SK-N-DZ (cell line): ENCODE data around the gene BBLN.

Experiments used
- DNase-seq: peaks from one replicate; pipeline ENCODE4 v3.0.0-alpha.2; 2015; ENCODE audit warnings: low spot score

The BBLN gene

DNA sequence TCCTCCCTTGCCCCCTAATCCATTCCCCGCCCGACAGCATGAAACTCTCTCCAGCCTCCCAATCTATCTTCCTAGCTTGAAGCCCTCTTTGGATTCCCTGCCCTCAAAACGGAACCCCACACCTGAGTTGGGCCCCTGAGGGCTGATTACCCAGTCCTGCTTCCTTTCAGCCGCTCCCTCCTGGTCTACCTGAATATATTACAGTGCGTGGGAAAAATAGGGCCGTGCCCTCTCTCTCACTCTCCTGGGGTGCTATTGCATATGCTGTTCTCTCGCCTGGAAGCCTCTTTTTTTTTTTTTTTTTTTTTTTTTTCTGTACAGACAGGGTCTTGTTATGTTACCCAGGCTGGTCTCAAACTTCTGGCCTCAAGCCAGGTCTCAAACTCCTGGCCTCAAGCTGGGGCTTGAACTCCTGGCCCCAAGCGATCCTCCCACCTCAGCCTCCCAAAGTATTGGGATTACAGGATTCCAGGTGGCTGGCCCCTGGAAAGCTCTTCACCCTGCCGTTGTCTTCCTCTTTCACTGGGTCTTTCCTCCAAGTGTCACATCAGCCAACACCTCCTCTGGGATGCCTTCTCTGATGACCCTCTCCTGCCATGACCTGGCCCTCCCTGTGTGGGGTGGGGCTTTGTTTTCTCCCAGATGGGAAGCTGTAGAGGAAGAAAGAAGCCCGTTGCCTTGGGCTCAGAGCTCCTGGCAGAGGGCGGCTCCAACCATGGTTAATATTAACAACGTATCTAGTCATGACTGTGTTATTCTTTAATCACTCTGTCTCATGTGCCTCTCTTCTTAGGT lies 51.3 kb downstream of the BBLN start:
- no peak for DNase-seq

DNA sequence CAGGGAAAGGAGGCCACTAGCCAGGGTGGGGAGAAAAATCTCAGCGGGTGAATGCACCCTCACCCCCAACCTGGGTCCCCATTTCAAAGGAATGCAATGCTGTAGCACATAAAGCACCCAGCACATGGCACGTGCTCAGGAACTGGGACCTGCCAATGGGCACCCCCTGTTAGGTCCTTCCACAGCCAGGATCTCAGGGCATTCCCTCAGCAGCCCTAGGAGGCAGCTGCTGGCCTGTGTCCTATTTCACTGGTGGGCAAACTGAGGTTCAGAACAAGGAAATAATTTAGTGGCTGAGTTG lies 51.9 kb downstream of the BBLN start:
- no peak for DNase-seq
